ENCODE data around the gene ANKS1B.

Gene ANKS1B

DNA sequence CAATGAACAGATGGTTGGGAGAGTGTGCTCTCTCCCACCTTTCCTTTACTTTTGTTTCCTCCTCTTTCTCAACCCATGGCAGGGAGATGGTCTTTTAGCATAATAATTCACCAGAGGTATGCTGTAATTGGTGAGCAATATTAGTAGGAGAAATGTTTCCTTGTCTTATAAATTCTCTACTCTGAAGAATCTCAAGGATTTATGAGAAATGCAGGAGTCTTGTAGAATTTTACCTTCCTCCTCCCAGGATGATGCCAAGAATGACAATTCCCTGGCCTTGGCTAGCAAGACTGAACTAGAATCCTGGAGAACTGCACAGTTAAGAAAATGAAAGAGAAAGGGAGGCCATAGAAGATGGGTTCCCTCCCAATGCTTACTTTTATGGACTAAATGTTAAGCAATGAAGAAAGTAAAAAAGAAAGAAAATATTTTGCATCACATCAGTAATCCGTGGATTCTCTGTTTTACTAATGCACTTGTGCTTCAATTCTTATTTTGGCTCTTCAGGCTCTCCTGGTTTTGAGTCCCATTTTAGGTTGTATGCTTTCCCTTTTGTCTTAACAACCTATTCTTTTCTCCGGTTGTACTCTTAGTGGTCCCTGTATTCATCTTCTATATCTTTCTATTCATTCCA, 530.1 kb downstream of the ANKS1B start:
- no peaks in the 10 kb centered on the region for H3K9me3 ChIP-seq (ENCODE audit: low read length)
- H3K27ac ChIP-seq (ENCODE audit: low read depth, low read length, poor library complexity, severe bottlenecking): no peak overlapping the region
- H3K27me3 ChIP-seq (ENCODE audit: insufficient read depth, low read length): no peaks in the 10 kb centered on the region
- H2AFZ ChIP-seq (ENCODE audit: low read length): no peak overlapping the region
- TF ChIP-seq, protein P1, sequence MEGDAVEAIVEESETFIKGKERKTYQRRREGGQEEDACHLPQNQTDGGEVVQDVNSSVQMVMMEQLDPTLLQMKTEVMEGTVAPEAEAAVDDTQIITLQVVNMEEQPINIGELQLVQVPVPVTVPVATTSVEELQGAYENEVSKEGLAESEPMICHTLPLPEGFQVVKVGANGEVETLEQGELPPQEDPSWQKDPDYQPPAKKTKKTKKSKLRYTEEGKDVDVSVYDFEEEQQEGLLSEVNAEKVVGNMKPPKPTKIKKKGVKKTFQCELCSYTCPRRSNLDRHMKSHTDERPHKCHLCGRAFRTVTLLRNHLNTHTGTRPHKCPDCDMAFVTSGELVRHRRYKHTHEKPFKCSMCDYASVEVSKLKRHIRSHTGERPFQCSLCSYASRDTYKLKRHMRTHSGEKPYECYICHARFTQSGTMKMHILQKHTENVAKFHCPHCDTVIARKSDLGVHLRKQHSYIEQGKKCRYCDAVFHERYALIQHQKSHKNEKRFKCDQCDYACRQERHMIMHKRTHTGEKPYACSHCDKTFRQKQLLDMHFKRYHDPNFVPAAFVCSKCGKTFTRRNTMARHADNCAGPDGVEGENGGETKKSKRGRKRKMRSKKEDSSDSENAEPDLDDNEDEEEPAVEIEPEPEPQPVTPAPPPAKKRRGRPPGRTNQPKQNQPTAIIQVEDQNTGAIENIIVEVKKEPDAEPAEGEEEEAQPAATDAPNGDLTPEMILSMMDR (IDR thresholded peaks at IDR 0.05; ENCODE audit: low read length): no peak
- no peak for TF ChIP-seq EZH2 (IDR thresholded peaks at IDR 0.05; ENCODE audit: borderline replicate concordance, low read length)
- no peaks in the 10 kb centered on the region for H4K20me1 ChIP-seq (ENCODE audit: insufficient read depth, low read length)
- no peaks in the 10 kb centered on the region for H3K79me2 ChIP-seq (ENCODE audit: insufficient read depth, low read length)
- H3K4me1 ChIP-seq (ENCODE audit: insufficient read depth, low read length, severe bottlenecking): peaks cover 25% of the 10 kb centered on the region
- no peaks in the 10 kb centered on the region for H3K9me2 ChIP-seq (ENCODE audit: low read depth, low read length)
- H3F3A ChIP-seq (ENCODE audit: insufficient read depth, low read length): no peaks in the 10 kb centered on the region
- H3K4me2 ChIP-seq (ENCODE audit: low read length): no peak overlapping the region
- no peak overlapping the region for H3K9ac ChIP-seq (ENCODE audit: low read length)
- no peak overlapping the region for H3K4me3 ChIP-seq (ENCODE audit: low read depth, low read length, poor library complexity, severe bottlenecking)
- H3K36me3 ChIP-seq (ENCODE audit: insufficient read depth, low read length): no peaks in the 10 kb centered on the region

DNA sequence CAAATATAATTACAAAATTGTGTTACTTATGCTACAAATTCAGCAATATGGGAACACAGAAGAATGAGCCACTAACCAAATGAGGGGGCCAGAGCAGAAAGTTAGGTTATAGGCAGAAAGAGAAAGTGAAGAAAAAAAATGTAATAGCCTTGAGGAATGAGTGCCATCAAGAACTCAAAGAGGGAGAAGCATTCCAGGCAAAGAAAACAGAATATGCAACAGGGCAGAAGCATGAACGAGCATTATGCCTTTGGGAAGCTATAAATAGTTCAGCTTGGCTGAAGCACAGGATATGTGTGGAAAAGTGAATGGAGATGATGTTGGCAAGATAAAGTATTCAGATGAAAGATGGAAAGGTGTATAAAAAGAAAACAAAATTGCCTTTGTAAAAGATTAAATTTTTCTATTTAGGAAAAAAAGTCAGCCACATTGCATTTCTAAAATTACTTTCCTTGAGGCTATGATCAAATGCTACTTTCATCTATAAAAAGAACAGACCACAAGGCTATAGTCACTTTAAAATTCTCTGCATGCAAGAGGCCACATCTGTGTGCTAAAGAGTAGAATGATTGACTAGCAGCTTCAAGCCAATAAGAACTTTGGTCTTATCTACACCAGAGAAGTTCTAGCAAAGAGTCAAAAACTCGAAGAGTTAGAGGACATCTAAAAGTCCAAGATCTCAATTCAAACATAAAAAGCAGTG, 530.7 kb downstream of the ANKS1B start:
- no peak overlapping the region for H3K4me3 ChIP-seq (ENCODE audit: low read depth, low read length, poor library complexity, severe bottlenecking)
- H3K27ac ChIP-seq (ENCODE audit: low read depth, low read length, poor library complexity, severe bottlenecking): no peak overlapping the region
- H3K27me3 ChIP-seq (ENCODE audit: insufficient read depth, low read length): no peaks in the 10 kb centered on the region
- TF ChIP-seq, protein P1 (IDR thresholded peaks at IDR 0.05; ENCODE audit: low read length): no peak
- no peak for TF ChIP-seq EZH2 (IDR thresholded peaks at IDR 0.05; ENCODE audit: borderline replicate concordance, low read length)
- peaks cover 25% of the 10 kb centered on the region for H3K4me1 ChIP-seq (ENCODE audit: insufficient read depth, low read length, severe bottlenecking)
- no peak overlapping the region for H3K4me2 ChIP-seq (ENCODE audit: low read length)
- no peaks in the 10 kb centered on the region for H3K36me3 ChIP-seq (ENCODE audit: insufficient read depth, low read length)
- no peaks in the 10 kb centered on the region for H3K9me2 ChIP-seq (ENCODE audit: low read depth, low read length)
- no peaks in the 10 kb centered on the region for H3K79me2 ChIP-seq (ENCODE audit: insufficient read depth, low read length)
- no peaks in the 10 kb centered on the region for H4K20me1 ChIP-seq (ENCODE audit: insufficient read depth, low read length)
- H3F3A ChIP-seq (ENCODE audit: insufficient read depth, low read length): no peaks in the 10 kb centered on the region
- no peak overlapping the region for H3K9ac ChIP-seq (ENCODE audit: low read length)
- no peak overlapping the region for H2AFZ ChIP-seq (ENCODE audit: low read length)
- no peaks in the 10 kb centered on the region for H3K9me3 ChIP-seq (ENCODE audit: low read length)

DNA sequence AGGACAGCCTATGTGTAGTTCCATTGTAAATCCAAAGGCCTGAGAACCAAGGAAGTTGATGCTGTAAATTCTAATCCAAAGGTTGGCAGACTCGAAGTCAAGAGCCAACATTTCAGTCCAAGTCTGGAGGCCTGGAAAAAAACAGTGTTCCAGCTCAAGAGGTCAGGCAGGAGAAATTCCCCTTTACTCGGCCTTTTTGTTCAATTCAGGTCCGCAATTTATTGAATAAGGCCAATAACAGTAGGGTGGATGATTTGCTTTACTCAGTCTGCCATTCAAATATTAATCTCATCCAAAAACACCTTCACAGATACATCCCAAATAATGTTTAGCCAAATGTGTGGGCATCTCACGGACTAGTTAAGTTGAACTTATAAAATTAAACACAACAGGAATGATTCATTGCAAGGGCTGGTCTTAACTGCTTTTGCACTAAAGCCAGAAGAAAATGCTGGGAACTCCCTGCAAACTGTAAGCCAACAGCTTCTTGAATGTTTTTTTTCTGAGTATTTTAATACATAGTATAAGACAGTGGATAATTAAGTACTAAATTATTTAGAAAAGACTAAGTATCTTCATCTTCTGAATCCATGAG, 534.6 kb downstream of the ANKS1B start:
- Histone ChIP-seq H3K4me1 (ENCODE audit: insufficient read depth, low read length, severe bottlenecking) (peaks cover 19% of the 10 kb centered on the region), H3K79me2 (ENCODE audit: insufficient read depth, low read length) (no peaks in the 10 kb centered on the region), H3K9me3 (ENCODE audit: low read length) (no peaks in the 10 kb centered on the region), H3K4me3 (ENCODE audit: low read depth, low read length, poor library complexity, severe bottlenecking) (no peak overlapping the region), H3K4me2 (ENCODE audit: low read length) (no peak overlapping the region), H3K27me3 (ENCODE audit: insufficient read depth, low read length) (no peaks in the 10 kb centered on the region), H2AFZ (ENCODE audit: low read length) (no peak overlapping the region), H3K9ac (ENCODE audit: low read length) (no peak overlapping the region), H3K27ac (ENCODE audit: low read depth, low read length, poor library complexity, severe bottlenecking) (no peak overlapping the region), H4K20me1 (ENCODE audit: insufficient read depth, low read length) (no peaks in the 10 kb centered on the region), H3K9me2 (ENCODE audit: low read depth, low read length) (no peaks in the 10 kb centered on the region), H3F3A (ENCODE audit: insufficient read depth, low read length) (no peaks in the 10 kb centered on the region), H3K36me3 (ENCODE audit: insufficient read depth, low read length) (no peaks in the 10 kb centered on the region)
- TF ChIP-seq EZH2 (IDR thresholded peaks at IDR 0.05; ENCODE audit: borderline replicate concordance, low read length): no peak

Measured in OCI-LY1 (cell line).